Measurements from ENCODE around the gene YWHAE. TPM values are rescaled to one million over a fixed set of nuclear protein-coding genes. Genes with fewer than 3 reads are reported as not detected.
A peak's percentile ranks its signal among the peaks of the same experiment; 100 is the strongest.
"Not testable (repeated sequence)": the region's sequence is repeated elsewhere in the genome, so short reads cannot be mapped to it uniquely, and the experiment has no call there.

The YWHAE gene
- 550 and 591 TPM in 2 replicates for total RNA-seq (2014; rRNA removed; shearing (Covaris generic))

- peak; percentile 95 for DNase-seq (ENCODE audit: low read depth)
Observed at GRCh38 chr17:1399679-1400512, at the start of gene YWHAE. TSS of gene YWHAE (minus strand) at chr17:1400222. CDS start at chr17:1400110, 112 bp downstream.

DNA sequence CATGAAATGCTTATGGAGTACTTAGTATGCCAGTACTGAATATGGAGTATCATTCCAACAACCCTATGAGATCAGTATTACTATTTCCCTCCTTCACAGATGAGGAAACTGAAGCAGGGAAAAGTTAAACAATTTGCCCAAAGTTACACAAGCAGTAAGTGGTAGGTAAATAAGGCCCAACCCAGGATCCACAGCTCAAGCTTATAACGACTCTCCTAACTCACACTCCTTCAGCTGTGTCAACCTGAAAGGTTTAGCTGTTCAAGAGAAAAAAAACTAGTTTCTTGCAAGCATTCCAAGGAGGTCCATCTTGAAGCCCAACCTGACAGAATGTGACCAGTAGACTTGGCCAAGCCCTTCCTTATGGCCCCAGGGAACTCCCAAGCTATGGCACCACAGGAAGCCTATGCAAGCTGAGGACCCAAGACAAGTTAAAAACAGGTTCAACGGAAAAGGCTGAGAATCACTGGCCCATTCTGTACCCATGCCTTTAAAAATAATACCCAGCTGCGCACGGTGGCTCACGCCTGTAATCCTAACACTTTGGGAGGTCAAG is 49.5 kb upstream of the YWHAE start:
- no peak for DNase-seq (ENCODE audit: low read depth)

- DNase-seq (ENCODE audit: low read depth): no peak
Observed at GRCh38 chr17:1447052-1447451, 47.0 kb upstream of the YWHAE start.

- DNase-seq (ENCODE audit: low read depth): no peak
Observed at GRCh38 chr17:1446201-1446600, 46.2 kb upstream of the YWHAE start.

GRCh38 chr17:1445695-1446094 is 45.7 kb upstream of the YWHAE start:
- DNase-seq (ENCODE audit: low read depth): not testable (repeated sequence)

DNA sequence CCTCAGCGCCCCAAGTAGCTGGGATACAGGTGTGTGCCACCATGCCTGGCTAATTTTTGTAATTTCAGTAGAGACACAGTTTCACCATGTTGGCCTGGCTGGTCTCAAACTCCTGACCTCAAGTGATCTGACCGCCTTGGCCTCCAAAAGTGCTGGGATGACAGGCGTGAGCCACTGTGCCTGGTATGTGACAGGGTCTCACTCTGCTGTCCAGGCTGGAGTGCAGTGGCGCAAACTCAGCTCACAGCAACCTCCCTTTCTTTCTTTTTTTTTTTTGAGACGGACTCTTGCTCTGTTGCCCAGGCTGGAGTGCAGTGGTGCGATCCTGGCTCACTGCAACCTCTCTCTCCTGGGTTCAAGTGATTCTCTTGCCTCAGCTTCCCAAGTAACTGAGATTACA is 42.7 kb upstream of the YWHAE start:
- not testable (repeated sequence) for DNase-seq (ENCODE audit: low read depth)

DNA sequence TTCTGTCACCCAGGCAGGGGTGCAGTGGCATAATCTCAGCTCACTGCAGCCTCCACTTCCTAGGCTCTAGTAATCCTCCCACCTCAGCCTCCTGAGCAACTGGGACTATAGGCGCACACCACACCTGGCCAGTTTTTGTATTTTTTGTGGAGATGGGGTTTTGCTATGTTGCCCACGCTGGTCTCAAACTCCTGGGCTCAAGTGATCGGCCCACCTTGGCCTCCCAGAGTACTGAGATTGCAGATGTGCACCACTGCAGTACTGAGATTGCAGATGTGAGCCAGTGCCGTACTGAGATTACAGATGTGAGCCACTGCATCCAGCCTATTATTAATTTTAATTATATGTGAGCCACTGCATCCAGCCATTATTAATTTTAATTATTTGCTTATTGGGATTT is 42.2 kb upstream of the YWHAE start:
- DNase-seq (ENCODE audit: low read depth): no peak

GRCh38 chr17:1440921-1441320 is 40.9 kb upstream of the YWHAE start:
- DNase-seq (ENCODE audit: low read depth): no peak

GRCh38 chr17:1438593-1439083 is 38.6 kb upstream of the YWHAE start:
- peak; percentile 24 for DNase-seq (ENCODE audit: low read depth)

GRCh38 chr17:1435326-1435725 is 35.3 kb upstream of the YWHAE start:
- no peak for DNase-seq (ENCODE audit: low read depth)

DNA sequence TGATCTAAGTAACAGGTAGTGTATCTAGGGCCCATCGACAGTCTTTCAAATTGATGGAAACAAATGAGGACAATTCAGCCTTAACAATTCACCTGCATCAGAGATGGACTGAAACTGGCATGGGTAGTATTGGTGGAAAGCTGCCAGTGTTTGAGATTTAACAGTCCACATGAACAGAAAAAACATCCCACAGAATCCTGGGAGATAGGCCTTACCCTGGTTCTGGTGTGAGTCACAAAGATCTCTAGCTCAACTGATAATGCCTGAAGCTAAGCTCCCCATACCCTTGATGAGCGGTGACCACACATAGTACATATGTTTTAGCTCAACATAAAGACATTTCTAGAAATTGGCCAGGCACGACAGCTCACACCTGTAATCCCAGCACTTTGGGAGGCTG is 34.1 kb upstream of the YWHAE start:
- DNase-seq (ENCODE audit: low read depth): no peak

GRCh38 chr17:1431631-1432104 is 31.6 kb upstream of the YWHAE start:
- DNase-seq (ENCODE audit: low read depth): no peak

GRCh38 chr17:1423456-1424135 is 23.6 kb upstream of the YWHAE start:
- DNase-seq (ENCODE audit: low read depth): peak; percentile 20

GRCh38 chr17:1422885-1423284 is 22.9 kb upstream of the YWHAE start:
- peak; percentile 95 for DNase-seq (ENCODE audit: low read depth)

DNA sequence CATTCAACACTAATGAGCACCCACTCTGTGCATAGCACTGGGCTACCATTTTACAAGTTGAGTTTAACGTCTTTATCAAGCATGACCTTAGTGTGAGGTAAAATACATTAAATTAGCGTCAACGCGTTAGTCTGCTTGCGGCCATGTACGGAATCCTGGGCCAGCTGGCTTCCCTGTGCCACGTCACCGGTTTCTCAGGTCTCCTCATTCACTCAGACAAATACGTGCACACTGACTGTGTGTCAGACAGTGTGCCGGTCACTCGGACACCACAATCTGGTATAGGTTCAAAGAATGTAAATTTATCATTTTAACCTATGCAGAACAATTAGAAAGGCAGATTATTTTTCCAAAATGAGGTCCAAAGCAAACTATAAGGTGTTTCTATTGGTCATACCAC is 21.4 kb upstream of the YWHAE start:
- DNase-seq (ENCODE audit: low read depth): no peak

GRCh38 chr17:1420981-1421380 is 21.0 kb upstream of the YWHAE start:
- no peak for DNase-seq (ENCODE audit: low read depth)

GRCh38 chr17:1420163-1420562 is 20.1 kb upstream of the YWHAE start:
- no peak for DNase-seq (ENCODE audit: low read depth)

DNA sequence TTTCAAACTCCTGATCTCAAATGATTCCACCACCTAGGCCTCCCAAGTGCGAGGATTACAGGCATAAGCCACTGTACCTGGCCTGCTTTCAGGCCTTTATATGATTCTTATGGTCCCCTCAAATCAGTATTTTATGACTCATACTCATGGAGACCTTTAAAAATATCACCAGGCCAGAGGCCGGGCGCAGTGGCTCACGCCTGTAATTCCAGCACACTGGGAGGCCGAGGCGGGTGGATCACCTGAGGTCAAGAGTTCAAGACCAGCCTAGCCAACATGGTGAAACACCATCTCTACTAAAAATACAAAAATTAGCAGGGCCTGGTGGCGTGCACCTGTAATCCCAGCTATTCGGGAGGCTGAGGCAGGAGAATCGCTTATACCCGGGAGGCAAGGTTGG is 18.5 kb upstream of the YWHAE start:
- DNase-seq (ENCODE audit: low read depth): not testable (repeated sequence)

- no peak for DNase-seq (ENCODE audit: low read depth)
Observed at GRCh38 chr17:1416414-1416813, 16.4 kb upstream of the YWHAE start.

GRCh38 chr17:1414634-1415033 is 14.6 kb upstream of the YWHAE start:
- no peak for DNase-seq (ENCODE audit: low read depth)

GRCh38 chr17:1414001-1414574 is 14.1 kb upstream of the YWHAE start:
- no peak for DNase-seq (ENCODE audit: low read depth)

DNA sequence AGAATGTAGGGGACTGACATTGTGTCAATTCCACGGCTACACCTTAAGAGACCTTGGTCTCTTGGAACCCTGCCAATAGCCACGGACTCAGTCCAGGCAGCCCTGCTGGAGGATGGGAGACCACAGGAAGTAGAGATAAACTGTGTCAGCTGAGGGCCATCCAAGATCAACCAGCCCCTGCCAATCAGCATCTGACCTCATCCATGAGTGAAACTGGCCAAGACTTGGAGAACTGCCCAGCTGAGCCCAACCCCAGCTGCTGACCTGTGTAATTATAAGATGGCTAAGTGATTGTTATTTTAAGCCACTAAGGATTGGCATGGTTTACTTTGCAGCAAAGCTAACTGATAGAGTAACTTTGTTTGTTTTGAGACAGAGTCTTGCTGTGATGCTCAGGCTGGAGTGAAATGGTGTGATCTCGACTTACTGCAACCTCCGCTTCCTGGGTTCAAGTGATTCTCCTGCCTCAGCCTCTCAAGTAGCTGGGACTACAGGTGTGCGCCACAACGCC is 13.3 kb upstream of the YWHAE start:
- DNase-seq (ENCODE audit: low read depth): peak; percentile 95
